Kasumi-1 (cell line): ENCODE results near the gene RNF225.
"Not testable (repeated sequence)": the region's sequence is repeated elsewhere in the genome, so short reads cannot be mapped to it uniquely, and the experiment has no call there.

Experiments
- DNase-seq, 2 experiments: peaks; one replicate each; lab custom pipeline; 2025; lab: John Stamatoyannopoulos, UW

Gene RNF225

DNA sequence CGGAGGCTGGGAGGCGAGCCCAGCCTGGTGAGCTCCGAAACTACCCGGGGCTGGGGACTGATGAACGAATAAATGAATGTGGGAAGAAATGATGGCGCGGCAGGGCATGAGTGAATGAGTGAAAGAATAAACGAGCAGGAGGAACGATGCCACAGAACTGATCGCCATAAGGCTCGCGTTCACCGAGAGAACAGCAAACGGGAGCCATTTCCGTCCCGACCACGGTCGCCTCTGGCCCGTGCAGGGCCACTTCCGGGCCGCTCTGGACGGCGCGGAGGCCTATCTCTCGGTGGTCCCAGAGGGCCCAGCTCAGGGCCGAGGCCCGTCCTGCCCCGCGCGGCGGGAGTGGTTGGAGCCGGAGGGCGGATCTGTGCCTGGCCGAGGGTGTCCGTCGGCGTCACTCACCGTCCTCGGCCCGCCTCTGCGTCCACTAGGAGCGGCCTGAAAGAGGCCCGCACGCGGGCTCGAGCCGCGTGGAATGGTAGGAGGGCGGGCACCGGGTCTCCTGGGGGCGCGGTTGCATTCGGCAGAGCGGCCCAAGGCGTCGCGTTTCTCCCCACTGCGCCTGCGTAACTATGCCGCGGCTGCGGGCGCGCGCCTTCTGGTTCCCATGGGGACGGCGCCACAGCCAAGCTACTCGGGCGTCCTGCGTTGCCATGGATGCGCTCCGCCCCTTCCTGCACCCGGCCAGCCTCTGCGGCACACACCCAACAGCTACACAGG lies 33.0 kb upstream of the RNF225 start, which contains the start of gene ZNF497:
Gene ZNF497, minus strand, starts transcription at position 480 of the 723 bp plus-strand sequence. CDS start 5,116 bp downstream, outside the sequence.
- DNase-seq, result peak; percentile 92 to 93

GRCh38 chr19:58364146-58364545 lies 31.3 kb upstream of the RNF225 start:
- peak; percentile 96 for DNase-seq

GRCh38 chr19:58366585-58367430 lies 28.6 kb upstream of the RNF225 start:
- no peak for DNase-seq

DNA sequence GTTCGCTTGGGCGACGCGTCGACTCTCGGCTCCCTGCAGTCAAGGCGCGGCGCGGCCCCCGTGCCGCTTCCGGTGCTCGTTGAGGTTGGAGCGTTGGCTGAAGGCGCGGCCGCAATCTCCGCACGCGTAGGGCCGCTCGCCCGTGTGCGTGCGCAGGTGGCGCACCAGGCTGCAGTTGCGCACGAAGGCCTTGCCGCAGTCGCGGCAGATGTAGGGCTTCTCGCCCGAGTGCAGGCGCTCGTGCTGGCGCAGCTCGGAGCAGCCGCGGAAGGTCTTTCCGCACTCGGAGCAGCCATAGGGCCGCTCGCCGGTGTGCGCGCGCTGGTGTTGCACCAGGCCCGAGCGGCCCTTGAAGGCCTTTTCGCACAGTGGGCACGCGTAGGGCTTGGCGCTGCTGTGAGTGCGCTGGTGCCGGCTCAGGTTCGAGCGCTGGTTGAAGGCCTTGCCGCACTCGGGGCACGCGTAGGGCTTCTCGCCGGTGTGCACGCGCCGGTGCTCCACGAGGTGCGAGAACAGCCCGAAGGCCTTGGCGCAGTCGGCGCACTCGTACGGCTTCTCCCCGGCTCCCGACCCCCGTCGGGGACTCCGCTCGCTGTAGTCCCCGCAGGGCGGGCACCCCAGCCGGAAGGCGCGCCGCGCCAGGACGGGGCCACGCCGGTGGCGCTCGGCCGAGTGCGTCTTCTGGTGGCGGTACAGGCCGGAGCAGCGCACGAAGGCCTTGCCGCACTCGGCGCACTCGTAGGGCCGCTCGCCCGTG lies 27.6 kb upstream of the RNF225 start:
- no peak for DNase-seq

- no peak for DNase-seq
These were observed 26.7 kb upstream of the RNF225 start for GRCh38 chr19:58368561-58369360.

DNA sequence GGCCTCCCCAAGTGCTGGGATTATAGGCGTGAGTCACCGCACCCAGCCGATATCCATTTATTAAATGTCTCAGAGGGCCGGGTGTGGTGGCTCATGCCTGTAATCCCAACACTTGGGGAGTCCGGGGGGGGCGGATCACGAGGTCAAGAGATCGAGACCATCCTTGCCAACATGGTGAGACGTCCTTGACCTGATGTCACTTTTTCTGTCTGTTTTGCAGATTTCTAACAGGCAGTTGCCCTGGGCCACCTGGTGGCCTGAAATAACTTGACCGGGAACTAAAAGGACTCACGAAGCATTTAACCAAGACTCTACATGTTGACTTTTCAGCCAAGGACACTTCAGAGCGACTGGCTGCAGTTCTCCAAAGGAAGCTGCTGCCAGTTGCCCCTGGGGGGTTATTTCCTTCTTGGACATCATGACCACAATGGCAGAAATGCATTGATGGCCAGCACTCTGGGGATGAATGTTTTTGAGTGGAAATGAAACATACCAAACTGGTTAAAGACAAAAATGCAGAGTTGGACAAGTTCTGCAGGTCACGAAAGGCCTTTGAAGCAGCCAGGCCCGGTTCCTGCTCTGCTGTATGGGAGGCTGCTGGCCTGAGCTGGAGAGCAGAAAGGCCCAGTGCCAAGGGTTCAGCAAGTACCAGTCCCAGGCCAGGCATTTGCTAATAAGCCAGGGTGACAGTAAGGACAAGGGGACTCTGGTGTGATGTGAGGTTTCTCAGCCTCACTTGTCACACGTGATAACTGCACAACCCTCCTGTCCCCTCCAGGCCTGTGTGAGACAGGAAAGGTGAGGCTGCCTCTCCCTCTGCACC lies 22.9 kb upstream of the RNF225 start:
- no peak for DNase-seq

DNA sequence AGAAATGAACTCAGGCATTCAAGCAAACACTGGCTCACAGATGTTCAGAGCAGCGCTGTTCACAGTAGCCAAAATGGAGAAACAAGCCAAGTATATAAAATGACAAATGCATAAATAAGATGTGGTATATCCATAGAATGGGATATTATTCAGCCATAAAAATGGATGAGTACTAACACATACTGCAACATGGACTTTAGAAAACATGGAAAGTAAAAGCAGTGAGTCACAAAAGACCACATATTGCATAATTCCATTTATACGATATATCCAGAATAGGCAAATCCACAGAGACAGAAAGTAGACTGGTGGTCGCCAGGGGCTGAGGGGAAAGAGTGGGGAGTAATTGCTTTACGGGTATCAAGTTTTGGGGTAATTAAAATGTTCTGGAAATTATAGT lies 21.3 kb upstream of the RNF225 start:
- no peak for DNase-seq

- DNase-seq, result not testable (repeated sequence)
These were observed 18.7 kb upstream of the RNF225 start for GRCh38 chr19:58376724-58377123.

DNA sequence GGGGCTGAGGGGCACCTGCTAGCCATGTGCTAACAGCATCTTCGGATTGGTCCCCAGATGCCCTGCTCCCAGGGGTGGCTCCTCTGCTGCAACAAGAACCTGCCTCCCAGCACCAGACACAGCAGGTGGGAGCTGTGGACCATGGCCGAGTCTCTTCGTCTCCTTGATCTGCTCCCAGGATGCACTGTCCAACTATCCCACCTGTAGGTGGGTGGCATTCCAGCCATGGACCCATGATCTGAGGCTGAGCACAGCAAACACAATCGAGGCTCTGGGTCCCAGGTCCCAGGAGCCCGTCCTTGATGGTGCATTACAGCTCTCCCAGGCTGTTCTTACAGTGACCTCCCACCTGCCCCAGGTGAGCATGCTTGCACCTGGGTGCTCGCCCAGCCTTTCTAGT lies 16.2 kb upstream of the RNF225 start:
- no peak for DNase-seq

DNA sequence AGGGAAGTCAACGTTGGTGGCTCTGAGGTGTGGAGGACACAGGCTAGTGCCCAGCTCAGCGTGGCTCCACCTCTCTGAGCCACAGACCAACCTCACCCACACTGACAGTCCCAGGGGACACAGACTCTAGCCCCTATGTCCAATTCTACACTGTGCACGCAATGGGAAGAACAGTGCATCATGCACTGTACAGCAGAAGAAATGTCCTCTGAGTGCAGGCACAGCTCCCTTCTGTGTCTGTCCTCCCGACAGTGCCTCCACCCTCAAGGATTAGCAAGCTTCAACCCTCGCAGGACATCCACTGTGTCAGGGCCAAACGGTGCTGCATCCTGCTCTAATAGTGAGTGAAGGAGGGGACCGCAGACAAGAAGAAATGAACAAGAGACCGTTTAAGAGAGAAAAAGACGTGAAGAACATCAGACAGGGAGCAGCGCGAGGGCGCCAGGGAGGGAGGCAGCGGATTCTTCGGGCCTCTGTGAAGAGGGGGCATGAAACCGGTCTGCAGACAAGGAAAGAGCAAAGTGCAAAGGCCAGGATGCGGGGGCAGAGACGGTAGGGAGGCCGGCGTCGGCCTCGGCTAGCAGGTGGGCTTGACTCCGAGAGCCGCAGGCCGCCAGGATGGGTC lies 15.3 kb upstream of the RNF225 start:
- DNase-seq, result peak; percentile 51 to 56

GRCh38 chr19:58380662-58381459 lies 14.6 kb upstream of the RNF225 start, which contains the start of gene ZNF837:
Gene ZNF837 (minus strand): TSS chr19:58381030. CDS start chr19:58369332, 11,698 bp downstream.
- peak; percentile 99 for DNase-seq

DNA sequence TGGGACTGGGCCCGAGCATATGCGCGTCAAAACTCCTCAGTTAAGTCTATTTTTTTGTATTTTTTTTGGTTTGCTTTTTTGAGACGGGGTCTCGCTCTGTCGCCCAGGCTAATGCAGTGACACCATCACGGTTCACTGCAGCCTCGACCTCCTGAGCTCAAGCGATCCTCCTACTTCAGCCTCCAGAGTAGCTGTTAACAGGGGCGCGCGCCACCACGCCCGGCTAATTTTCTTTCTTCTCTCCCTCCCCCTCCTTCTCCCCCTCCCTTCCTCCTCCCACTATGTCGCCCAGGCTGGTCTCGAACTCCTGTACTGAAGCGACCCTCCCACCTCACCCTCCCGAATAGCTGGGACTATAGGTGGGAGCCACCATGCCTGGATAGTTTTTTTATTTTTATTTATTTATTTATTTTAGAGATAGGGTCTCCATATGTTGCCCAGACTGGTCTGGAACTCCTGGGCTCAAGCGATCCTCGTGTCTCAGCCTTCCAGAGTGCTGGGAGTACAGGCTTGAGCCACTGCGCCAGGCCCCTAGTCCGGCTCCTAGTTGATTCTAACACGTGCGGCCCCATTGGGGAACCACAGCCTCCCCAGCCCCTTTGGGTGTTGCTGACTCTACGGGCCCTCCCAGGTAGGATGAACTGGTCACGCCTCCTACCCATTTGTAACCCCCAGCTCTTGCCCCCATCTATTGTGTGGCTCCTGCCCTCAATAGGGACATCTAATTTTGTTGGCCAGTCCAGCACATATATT lies 13.8 kb upstream of the RNF225 start:
- DNase-seq, result no peak

DNA sequence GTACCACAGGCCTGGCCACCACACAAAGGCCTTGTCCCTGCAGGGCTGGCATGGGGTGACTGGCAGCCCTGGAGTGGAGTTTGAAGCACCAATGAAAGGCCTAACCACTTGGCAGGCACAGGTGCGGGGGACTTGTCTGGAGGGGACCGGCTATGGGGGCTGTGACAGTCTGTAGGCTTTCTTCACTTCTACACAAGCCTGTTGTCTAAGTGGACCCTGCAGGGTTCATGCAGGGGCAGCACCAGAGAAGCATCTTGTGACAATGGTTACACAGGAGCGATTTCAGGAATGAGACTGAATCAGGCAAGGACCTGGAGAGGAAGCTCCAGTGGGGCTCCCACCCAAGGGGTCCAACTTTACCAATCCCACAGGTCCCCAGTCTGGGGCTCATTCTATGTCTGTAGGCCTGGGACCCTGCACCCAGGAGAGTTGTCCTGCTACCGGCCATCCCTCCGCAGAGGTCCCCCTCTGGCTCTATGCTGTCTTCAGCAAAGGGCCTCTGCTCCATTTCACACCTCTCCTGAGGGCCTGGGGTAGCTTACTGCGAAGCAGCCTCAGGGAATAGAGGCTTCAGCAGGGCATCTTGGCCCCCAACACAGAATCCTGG lies 12.4 kb upstream of the RNF225 start:
- no peak for DNase-seq

- DNase-seq, result no peak
These were observed 10.1 kb upstream of the RNF225 start for GRCh38 chr19:58385313-58385890.

GRCh38 chr19:58385891-58386575 lies 9.4 kb upstream of the RNF225 start:
- DNase-seq, result no peak

GRCh38 chr19:58386576-58387337 lies 8.7 kb upstream of the RNF225 start, which contains the start of gene RPS5:
Gene RPS5 (plus strand): TSS chr19:58387269. CDS start chr19:58388138, 869 bp downstream.
- DNase-seq, result peak; percentile 98
